HG02763 (cell line): ENCODE data around the gene OLR1.
"Not testable (repeated sequence)": the region's sequence is repeated elsewhere in the genome, so short reads cannot be mapped to it uniquely, and the experiment has no call there.

Source experiments
- ATAC-seq: cut with Tn5 transposase; IDR thresholded peaks from one replicate; pipeline ENCODE4 v1.9.1; 2021; ENCODE audit warnings: mild to moderate bottlenecking, moderate library complexity; ENCODE audit not compliant: unreplicated experiment

OLR1 gene

DNA sequence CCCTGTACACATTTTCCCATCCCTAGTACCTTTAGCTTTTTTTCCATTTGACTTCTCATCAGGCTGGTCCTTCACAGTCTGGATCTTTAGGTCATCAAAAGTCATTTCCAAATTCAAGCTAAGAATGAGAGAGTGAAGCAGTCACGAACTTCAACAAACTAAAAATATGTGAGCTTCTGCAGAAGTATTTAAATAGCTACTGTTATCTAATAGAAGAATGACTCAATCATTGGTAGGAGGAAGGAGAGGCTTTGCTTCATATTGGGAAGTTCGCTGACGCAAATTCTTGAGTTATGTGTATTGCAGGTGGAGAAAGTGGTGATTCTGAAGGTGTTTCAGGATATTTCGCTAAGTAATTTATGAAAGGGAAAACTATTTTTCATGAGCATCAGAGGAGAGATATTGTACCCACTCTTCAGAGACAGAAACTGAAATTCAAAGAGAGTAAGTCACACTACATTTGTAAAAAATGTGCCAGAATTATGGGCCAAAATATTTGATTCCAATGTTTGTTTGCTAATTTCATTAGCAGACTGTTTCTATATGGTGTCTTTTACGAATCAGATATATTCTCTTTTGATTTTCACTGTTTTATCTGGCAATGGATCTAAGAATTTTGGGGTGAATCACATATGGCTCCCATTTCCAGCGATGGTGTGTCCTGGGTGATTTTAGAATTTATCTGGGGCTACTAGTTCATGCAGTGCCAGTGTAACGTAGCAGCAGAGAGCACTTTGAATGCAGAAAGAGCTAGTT lies at the start of gene OLR1:
OLR1 (minus strand) TSS at position 160 of the 756 bp plus-strand sequence; CDS start at position 105, 55 bp downstream.
- no peak for ATAC-seq

DNA sequence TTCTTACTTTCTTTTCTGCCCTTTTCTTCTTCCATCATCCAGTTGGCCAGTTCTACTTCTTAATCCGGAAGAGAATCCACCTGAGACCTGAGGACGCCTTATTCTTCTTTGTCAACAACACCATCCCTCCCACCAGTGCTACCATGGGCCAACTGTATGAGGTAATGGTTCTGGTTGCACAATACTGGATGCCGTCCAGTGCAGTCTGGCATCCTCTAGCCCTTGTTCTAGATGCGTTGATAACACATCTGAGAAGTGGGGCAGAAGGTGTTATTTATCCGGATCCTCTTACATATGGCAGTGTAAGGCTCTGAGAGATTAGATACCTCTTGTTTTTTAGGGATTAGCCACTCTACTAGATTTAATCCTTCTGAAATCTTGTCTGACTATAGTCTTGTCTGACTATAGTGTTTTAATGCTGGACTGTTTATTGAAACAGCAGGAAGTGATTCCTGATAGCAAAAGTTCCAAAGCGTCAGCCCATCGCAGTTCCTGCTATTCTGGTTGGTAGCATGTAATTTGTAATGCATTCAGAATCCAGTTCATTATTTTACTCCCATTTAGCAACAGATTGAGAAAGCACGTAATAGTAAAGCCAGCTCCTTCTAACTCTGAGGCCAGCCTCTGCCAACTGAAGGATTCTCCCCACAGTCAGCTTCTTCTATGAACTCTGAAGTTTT lies 48.6 kb upstream of the OLR1 start:
- no peak for ATAC-seq

DNA sequence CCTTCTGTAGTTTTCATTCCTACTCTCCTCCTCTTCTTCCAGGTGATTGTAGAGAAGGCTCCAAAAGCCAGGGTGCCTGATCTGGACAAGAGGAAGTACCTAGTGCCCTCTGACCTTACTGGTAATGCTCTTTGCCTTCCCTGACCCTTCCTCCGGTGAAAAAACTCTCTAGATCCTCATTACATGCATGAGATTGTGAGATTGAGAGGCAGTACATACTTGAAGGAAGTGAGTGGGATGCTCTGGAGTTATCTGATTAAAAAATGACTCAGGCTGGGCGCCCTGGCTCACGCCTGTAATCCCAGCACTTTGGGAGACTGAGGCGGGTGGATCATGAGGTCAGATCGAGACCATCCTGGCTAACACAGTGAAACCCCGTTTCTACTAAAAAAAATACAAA lies 46.1 kb upstream of the OLR1 start:
- ATAC-seq: no peak

- ATAC-seq: not testable (repeated sequence)
Measured at GRCh38 chr12:10215946-10216345, 44.0 kb upstream of the OLR1 start.

DNA sequence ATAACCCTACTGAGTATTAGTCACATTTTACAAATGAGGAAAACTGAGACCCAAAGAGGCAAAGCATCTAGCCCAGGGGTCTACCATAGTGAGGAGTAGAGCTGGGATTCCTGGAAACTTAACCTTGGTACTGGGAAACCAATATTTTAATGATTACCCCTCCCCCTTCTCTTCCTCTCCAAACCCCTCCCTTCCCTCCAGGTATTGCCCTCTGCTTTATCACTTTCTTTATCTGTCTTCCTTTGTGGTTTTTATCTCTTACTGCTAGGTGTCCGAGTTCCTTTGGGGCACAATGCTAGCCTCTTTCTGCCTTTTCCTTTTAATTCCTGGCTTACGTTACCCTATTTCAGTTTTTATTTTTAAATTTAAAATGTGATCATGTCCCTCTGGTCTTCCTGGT lies 43.5 kb upstream of the OLR1 start:
- no peak for ATAC-seq

DNA sequence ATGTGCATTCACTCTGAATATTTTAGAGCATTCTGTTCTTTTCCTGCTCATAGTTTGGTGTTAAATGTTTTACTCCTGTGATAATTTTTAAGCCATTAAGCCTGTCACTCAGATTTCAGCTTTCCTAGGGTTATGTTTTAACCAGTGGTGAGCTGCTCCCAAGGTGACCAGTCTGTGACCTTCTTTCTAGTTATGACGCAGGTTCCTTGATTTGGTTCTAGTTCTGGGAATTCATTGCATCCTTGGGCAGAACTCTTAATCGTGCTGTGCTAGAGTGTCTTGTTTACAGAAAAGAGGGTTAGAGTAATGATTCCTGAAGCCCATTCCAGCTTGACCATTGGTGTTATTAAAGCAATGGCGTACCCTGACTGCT lies 42.9 kb upstream of the OLR1 start:
- ATAC-seq: no peak

DNA sequence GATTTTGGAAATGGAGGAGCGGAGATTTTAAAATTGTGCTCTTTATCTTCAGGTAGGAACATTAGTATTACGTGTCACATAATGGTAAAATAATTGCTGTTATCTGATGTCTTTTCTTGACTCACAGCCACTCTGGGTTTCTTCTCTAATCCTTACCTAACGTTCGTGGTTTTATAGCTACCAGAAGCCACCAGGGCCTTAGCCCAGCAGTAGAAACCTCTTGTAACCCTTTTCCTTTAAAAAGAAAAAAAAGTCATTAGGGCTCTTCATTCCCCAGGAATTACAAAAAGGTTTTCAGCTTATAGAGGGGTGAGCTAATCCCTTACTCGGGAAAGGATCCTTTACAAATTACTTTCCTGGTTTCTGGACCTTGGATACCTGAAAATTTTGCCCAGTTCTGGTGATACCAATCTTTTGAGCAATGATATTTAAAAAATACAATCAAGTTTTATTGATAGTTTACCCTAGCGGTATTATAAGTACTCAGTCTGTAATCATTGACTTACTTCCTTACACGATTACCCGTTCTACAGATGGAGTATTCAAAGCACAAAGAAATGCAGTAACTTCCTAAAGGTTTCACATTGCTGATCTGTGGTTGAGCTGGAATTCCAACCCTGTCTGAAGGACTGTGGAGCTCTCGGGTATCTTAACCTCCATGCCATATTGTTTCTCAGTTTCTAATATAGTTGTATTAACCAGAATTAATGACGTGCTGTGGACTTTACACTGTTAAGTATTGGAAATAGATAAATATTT lies 42.4 kb upstream of the OLR1 start:
- ATAC-seq: no peak

DNA sequence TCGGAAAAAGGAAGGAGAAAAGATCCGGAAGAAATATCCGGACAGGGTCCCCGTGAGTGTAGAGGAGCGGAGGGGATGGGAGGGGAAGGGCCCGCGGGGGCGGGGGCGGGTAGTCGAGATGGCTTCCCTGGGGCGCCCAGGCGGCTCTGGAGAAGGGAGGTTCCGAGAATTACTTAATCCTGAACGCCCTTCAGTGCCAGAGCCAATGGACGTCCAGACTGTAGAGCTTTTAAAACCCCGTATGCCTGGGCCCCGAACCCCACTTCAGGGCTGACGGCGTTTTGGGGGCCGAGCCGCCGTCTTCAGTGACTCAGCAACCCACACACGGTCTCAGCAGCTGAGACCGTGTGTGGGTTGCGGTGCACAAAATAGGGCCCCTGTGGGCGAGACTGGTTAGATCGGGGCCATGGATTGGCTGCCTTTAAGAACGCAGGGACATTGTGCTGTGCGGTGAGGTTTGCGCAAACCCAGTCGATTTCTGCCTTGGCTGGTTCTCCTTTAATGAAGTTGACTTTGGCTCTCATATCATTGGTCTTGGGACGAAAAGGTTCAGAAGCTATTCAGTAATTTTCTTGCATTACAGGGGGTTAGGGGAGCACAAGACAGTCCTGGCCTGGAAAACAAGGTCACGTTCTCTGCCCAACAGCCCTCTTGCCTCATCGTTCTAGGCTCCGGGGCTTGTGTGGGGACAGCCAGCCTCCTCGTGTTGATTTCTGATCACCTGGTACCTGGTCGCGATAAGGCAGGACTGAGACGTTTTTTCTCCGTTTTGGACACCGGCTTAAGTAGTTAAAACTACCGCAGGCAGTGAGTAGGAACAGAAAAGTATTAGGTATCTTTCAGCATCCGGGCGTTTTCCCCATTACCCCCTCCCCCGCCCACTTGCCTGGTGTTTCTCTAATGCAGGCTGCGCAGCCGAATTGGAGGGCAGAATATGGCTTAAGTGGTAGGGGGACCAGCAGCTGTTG lies 41.5 kb upstream of the OLR1 start:
- peak; percentile 58 for ATAC-seq

DNA sequence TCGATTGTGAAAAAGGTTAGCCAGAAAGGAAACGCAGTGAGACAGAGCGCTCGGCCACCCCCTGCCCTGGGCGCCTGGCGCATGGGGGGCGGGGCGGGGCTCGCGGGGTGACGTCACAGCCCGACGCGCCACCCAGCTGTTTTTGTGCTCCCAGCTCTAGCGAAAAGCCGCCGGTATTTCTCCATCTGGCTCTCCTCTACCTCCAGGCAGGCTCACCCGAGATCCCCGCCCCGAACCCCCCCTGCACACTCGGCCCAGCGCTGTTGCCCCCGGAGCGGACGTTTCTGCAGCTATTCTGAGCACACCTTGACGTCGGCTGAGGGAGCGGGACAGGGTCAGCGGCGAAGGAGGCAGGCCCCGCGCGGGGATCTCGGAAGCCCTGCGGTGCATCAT lies 40.8 kb upstream of the OLR1 start, which contains the start of gene GABARAPL1:
GABARAPL1 (plus strand) TSS at position 139 of the 393 bp plus-strand sequence; CDS start at position 392, 253 bp downstream.
- ATAC-seq: peak; percentile 52

DNA sequence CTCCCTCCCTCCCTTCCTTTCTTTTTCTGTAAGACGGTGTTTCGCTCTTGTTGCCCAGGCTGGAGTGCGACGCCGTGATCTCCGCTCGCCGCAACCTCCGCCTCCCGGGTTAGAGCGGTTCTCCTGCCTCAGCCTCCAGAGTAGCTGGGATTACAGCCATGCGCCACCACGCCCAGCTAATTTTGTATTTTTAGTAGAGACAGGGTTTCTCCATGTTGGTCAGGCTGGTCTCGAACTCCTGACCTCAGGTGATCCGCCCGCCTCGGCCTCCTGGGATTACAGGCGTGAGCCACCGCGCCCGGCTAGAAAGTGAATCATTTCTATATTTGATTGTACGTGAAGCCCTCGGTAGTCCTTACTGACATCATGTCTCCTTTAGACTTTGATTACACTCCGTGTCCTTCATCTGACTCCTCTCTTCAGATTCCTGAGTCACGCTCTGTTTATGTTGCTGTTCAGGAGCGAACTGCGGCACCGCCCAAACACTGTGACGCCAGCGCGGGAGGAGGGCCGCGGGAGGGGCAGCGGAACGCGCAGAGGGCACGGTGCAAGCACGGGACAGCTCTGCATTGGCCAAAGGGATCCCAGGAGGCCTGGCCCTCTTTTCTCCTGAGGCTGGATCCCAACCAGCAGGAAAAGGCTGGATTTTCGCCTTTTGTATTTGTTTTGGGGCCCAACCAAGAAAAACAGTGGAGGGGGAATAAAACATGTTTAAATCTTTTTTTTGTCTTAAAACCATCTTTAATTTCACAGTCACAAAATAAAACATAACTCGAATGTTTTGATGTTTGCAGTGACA lies 40.2 kb upstream of the OLR1 start:
- ATAC-seq: peak; percentile 71

DNA sequence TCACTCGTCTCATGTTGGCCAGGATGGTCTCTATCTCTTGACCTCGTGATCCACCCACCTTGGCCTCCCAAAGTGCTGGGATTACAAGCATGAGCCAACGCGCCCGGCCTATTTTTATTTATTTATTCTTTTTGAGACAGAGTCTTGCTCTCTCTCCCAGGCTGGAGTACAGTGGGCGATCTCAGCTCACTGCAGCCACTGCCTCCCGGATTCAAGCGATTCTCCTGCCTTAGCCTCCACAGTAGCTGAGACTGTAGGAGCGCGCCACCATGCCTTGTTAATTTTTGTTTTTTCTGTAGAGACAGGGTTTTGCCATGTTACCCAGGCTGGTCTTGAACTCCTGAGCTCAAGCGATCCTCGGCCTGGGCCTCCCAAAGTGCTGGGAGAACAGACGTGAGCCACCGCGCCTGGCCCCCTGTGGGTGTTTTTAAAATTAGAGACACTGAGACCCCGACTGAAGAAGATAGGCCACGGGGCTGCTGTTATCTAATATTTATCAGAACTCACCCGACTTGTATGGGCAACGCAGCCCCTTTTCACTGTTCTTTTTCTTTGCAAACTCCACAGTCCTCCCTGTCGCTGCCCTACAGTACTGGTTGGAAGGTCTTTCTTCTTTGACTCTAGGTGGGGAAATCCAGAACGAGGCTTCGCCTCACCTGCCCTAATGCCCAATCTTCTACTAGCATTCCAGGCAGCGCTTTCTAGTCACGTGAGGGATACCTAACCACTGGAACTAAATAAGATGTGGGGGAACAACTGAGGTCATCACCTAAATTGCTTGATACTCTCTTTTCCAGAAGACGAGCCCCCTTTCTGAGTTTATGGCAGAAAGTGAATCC lies 39.4 kb upstream of the OLR1 start:
- no peak for ATAC-seq

- ATAC-seq: no peak
Measured at GRCh38 chr12:10210225-10210624, 38.3 kb upstream of the OLR1 start.

DNA sequence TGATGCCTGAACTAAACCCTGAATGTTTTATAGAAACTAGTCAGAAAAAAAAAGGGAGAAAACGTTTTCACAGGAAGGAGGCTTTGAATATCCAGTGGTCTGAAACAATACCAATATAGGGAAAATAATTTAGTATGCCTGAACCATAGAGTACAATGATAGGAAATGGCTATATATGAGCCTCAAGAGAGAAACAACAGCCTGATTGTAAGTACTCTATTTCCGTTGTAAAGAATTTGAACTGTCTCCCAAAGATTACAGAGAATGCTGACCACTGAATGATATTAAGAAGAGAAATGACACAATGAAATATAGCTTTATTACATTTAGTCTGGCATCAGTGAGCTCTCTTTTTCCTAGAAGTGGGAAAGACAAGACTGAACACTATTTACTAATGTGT lies 35.2 kb upstream of the OLR1 start:
- ATAC-seq: no peak

GRCh38 chr12:10205220-10205807 lies 33.4 kb upstream of the OLR1 start:
- no peak for ATAC-seq

GRCh38 chr12:10204495-10204894 lies 32.6 kb upstream of the OLR1 start:
- ATAC-seq: not testable (repeated sequence)

DNA sequence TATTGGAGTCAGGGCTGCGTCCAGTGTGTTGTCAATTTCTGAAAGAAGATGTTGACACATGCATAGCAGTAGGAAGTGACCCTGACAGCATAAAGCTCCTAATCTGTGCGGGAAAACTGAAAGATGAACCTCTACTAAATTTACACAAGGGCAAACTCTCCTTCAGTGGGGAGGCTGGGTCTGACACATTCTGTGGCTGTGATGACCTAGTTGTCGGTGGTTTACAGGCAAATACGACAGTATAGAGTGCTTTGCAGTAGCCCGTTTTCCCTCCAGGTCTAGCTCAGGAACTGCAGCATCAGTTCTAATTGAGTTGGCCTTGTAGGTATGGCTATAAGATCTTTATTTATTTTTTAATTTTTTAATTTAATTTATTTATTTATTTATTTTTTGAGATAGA lies 25.9 kb upstream of the OLR1 start:
- ATAC-seq: no peak

DNA sequence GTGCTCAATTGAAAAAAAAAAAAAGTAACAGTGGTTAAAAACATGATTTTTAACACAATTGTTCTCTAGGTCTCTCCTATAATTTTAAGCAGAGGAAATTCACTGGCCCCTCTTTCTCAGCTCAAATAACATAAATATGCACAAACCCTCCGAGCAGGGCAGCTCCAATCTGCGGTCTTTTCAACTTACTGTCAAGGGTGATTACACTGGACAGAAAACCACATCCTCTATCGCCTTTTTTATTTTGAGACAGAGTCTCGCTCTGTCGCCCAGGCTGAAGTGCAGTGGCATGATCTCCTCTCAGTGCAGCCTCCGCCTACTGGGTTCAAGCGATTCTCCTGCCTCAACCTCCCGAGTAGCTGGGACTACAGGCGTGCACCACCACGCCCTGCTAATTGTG lies 24.3 kb upstream of the OLR1 start:
- ATAC-seq: peak; percentile 73

DNA sequence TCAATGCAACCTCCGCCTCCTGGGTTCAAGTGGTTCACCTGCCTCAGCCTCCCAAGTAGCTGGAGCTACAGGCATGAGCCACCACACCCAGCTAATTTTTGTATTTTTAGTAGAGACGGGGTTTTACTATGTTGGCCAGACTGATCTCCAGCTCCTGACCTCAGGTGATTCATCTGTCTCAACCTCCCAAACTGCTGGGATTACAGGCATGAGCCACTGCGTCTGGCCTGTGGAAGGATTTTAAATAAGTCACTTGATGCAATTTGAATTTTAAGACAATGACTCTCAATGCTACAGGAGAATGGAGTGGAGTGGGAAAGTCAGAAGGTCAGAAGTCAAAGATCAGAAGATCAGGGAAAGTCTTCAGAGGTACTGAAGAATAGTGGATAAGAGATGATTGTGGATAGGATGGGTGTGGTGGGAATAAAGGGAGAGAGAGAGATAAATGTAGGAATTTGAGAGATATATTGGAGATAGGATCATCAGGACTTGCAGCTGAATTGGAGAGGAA lies 22.3 kb upstream of the OLR1 start:
- ATAC-seq: no peak
